CD4-positive, CD25-positive, alpha-beta regulatory T cell (primary cell): Measurements from ENCODE around the gene FGF5. TPM values are rescaled to one million over a fixed set of nuclear protein-coding genes. Genes with fewer than 3 reads are reported as not detected.

Source experiments
- ATAC-seq, 2 donors: fragments of 150-1000 bp; cut with Tn5 transposase; one replicate each; pipeline ENCODE4 v1.10.0; 2021; ENCODE audit warnings: low read depth in 2 of 2, moderate number of reproducible peaks in 2 of 2, moderate library complexity in 1 of 2
- DNase-seq, 3 donors: peaks; one replicate each; pipeline versions ENCODE4 v3.0.0 to v3.0.0-alpha.2; 2012 to 2022; ENCODE audit warnings: mixed read lengths in 1 of 3
- H3K27ac ChIP-seq: one replicate; pipeline ENCODE4 v1.7.0; 2013; ENCODE audit warnings: mild to moderate bottlenecking, low read length; ENCODE audit not compliant: insufficient read depth, poor library complexity, severe bottlenecking
- H3K27me3 ChIP-seq: one replicate; pipeline ENCODE4 v1.7.0; 2013; ENCODE audit warnings: low read length; ENCODE audit not compliant: control insufficient read depth, insufficient read depth
- H3K36me3 ChIP-seq: one replicate; pipeline ENCODE4 v1.7.0; 2013; ENCODE audit warnings: mild to moderate bottlenecking, low read length, moderate library complexity; ENCODE audit not compliant: control insufficient read depth, insufficient read depth
- H3K4me1 ChIP-seq: 2 replicates; pipeline ENCODE4 v1.7.0; 2013; ENCODE audit warnings: mild to moderate bottlenecking, low read length; ENCODE audit not compliant: insufficient read depth, control insufficient read depth, poor library complexity, severe bottlenecking
- H3K4me3 ChIP-seq: one replicate; pipeline ENCODE4 v1.7.0; 2013; ENCODE audit warnings: low read depth, mild to moderate bottlenecking, low read length, moderate library complexity
- H3K9me3 ChIP-seq, 2 experiments: 1 replicate in 1 of 2; 2 replicates in 1 of 2; pipeline ENCODE4 v1.7.0; 2013; ENCODE audit warnings: low read length in 2 of 2, mild to moderate bottlenecking in 1 of 2, moderate library complexity in 1 of 2; ENCODE audit not compliant: control insufficient read depth in 2 of 2
- H3K27ac Mint-ChIP-seq, 3 donors: one replicate each; pipeline ENCODE4 v1.8.0; 2020 to 2022; ENCODE audit warnings: mild to moderate bottlenecking in 3 of 3, mixed read lengths in 3 of 3, moderate library complexity in 2 of 3
- H3K27me3 Mint-ChIP-seq: one replicate; pipeline ENCODE4 v1.8.0; 2022; ENCODE audit warnings: mild to moderate bottlenecking, mixed read lengths
- H3K36me3 Mint-ChIP-seq: one replicate; pipeline ENCODE4 v1.8.0; 2020; ENCODE audit warnings: mixed read lengths
- H3K4me1 Mint-ChIP-seq, 4 donors: one replicate each; pipeline ENCODE4 v1.8.0; 2020 to 2022; ENCODE audit warnings: mixed read lengths in 4 of 4, mild to moderate bottlenecking in 1 of 4
- H3K4me3 Mint-ChIP-seq, 4 donors: one replicate each; pipeline ENCODE4 v1.8.0; 2020 to 2022; ENCODE audit warnings: mild to moderate bottlenecking in 4 of 4, mixed read lengths in 4 of 4, moderate library complexity in 3 of 4
- H3K9me3 Mint-ChIP-seq, 7 donors: one replicate each; pipeline ENCODE4 v1.8.0; 2020 to 2022; ENCODE audit warnings: mixed read lengths in 7 of 7, mild to moderate bottlenecking in 3 of 7, moderate library complexity in 2 of 7
- polyA plus RNA-seq, 4 donors: library from polyadenylated mRNA; unstranded; fragments of 300-500 nt; fragmentation: Illumina TruSeq; gene quantifications; one replicate each; pipeline ENCODE4 v1.2.3, GENCODE V29; 2021
- total RNA-seq: library from RNA; stranded (reverse); gene quantifications from one replicate; pipeline ENCODE4 v1.2.3, GENCODE V29; 2022

The FGF5 gene
- total and polyA plus RNA-seq, 5 donors from 2014 or later, result not detected

GRCh38 chr4:80301884-80302283 is 35.4 kb downstream of the FGF5 start:
- Histone ChIP-seq H3K4me3 (no peak overlapping the region), H3K9me3 (peaks cover 0 to 2% of the 10 kb centered on the region in 2 experiments), H3K36me3 (no peaks in the 10 kb centered on the region), H3K27me3 (no peaks in the 10 kb centered on the region), H3K27ac (no peak overlapping the region), H3K4me1 (no peaks in the 10 kb centered on the region)
- Mint-ChIP-seq H3K9me3 (peaks cover 0 to 2% (median 0%) of the 10 kb centered on the region in 7 donors), H3K4me3 (no peak overlapping the region), H3K27ac (no peak overlapping the region), H3K36me3 (no peaks in the 10 kb centered on the region), H3K27me3 (peaks cover 22% of the 10 kb centered on the region), H3K4me1 (no peaks in the 10 kb centered on the region)
- no peak for DNase-seq
- ATAC-seq, result no peak

GRCh38 chr4:80302616-80303223 is 36.3 kb downstream of the FGF5 start:
- Mint-ChIP-seq H3K4me1 (no peaks in the 10 kb centered on the region), H3K36me3 (no peaks in the 10 kb centered on the region), H3K9me3 (peaks cover 0 to 2% (median 0%) of the 10 kb centered on the region in 7 donors), H3K27ac (no peak overlapping the region), H3K27me3 (peaks cover 20% of the 10 kb centered on the region), H3K4me3 (no peak overlapping the region)
- ATAC-seq (no peak), DNase-seq (no peak)
- Histone ChIP-seq H3K27ac (no peak overlapping the region), H3K27me3 (no peaks in the 10 kb centered on the region), H3K9me3 (peaks cover 0 to 2% of the 10 kb centered on the region in 2 experiments), H3K4me3 (no peak overlapping the region), H3K36me3 (no peaks in the 10 kb centered on the region), H3K4me1 (no peaks in the 10 kb centered on the region)

- no peaks in the 10 kb centered on the region for H3K36me3 Mint-ChIP-seq
- no peak overlapping the region for H3K27ac Mint-ChIP-seq
- Histone ChIP-seq H3K27ac (no peak overlapping the region), H3K9me3 (peaks cover 0 to 2% of the 10 kb centered on the region in 2 experiments), H3K4me1 (no peaks in the 10 kb centered on the region), H3K27me3 (peaks cover 3% of the 10 kb centered on the region), H3K4me3 (no peak overlapping the region), H3K36me3 (no peaks in the 10 kb centered on the region)
- no peaks in the 10 kb centered on the region for H3K4me1 Mint-ChIP-seq
- no peak for DNase-seq
- peaks cover 0 to 2% (median 0%) of the 10 kb centered on the region in 7 donors for H3K9me3 Mint-ChIP-seq
- ATAC-seq, result no peak
- H3K27me3 Mint-ChIP-seq, result peaks cover 25% of the 10 kb centered on the region
- no peak overlapping the region for H3K4me3 Mint-ChIP-seq
Measured at GRCh38 chr4:80305466-80305865, 39.0 kb downstream of the FGF5 start.

- Mint-ChIP-seq H3K36me3 (no peaks in the 10 kb centered on the region), H3K4me1 (no peaks in the 10 kb centered on the region), H3K27me3 (peaks cover 22% of the 10 kb centered on the region), H3K4me3 (no peak overlapping the region), H3K27ac (no peak overlapping the region), H3K9me3 (peaks cover 0 to 2% (median 0%) of the 10 kb centered on the region in 7 donors)
- Histone ChIP-seq H3K4me1 (no peaks in the 10 kb centered on the region), H3K4me3 (no peak overlapping the region), H3K36me3 (no peaks in the 10 kb centered on the region), H3K27me3 (peaks cover 3% of the 10 kb centered on the region), H3K27ac (no peak overlapping the region), H3K9me3 (peaks cover 0 to 2% of the 10 kb centered on the region in 2 experiments)
- DNase-seq, result no peak
- ATAC-seq, result no peak
Measured at GRCh38 chr4:80306260-80306659, 39.8 kb downstream of the FGF5 start.

- Histone ChIP-seq H3K27me3 (peaks cover 3% of the 10 kb centered on the region), H3K4me3 (no peak overlapping the region), H3K27ac (no peak overlapping the region), H3K9me3 (no peaks in the 10 kb centered on the region), H3K36me3 (no peaks in the 10 kb centered on the region), H3K4me1 (no peaks in the 10 kb centered on the region)
- no peaks in the 10 kb centered on the region for H3K36me3 Mint-ChIP-seq
- no peaks in the 10 kb centered on the region for H3K9me3 Mint-ChIP-seq
- H3K27ac Mint-ChIP-seq, result no peak overlapping the region
- DNase-seq (no peak), ATAC-seq (no peak)
- no peak overlapping the region for H3K4me3 Mint-ChIP-seq
- H3K27me3 Mint-ChIP-seq, result peaks cover 22% of the 10 kb centered on the region
- no peaks in the 10 kb centered on the region for H3K4me1 Mint-ChIP-seq
Measured at GRCh38 chr4:80307183-80307735, 40.8 kb downstream of the FGF5 start.

- DNase-seq (no peak), ATAC-seq (no peak)
- H3K27me3 Mint-ChIP-seq, result peaks cover 22% of the 10 kb centered on the region
Measured at GRCh38 chr4:80307774-80308465, 41.5 kb downstream of the FGF5 start.

GRCh38 chr4:80308466-80308822 is 42.0 kb downstream of the FGF5 start:
- Histone ChIP-seq H3K36me3 (no peaks in the 10 kb centered on the region), H3K4me3 (no peak overlapping the region), H3K27ac (no peak overlapping the region), H3K9me3 (no peaks in the 10 kb centered on the region), H3K27me3 (peaks cover 3% of the 10 kb centered on the region), H3K4me1 (no peaks in the 10 kb centered on the region)
- Mint-ChIP-seq H3K9me3 (no peaks in the 10 kb centered on the region), H3K27ac (no peak overlapping the region), H3K4me1 (no peaks in the 10 kb centered on the region), H3K27me3 (peaks cover 22% of the 10 kb centered on the region), H3K4me3 (no peak overlapping the region), H3K36me3 (no peaks in the 10 kb centered on the region)
- no peak for ATAC-seq
- no peak for DNase-seq

More at GRCh38 chr4:80307774-80308465, 41.5 kb downstream of the FGF5 start:
- Histone ChIP-seq H3K4me3 (no peak overlapping the region), H3K4me1 (no peaks in the 10 kb centered on the region), H3K27ac (no peak overlapping the region), H3K9me3 (no peaks in the 10 kb centered on the region), H3K27me3 (peaks cover 3% of the 10 kb centered on the region), H3K36me3 (no peaks in the 10 kb centered on the region)
- no peaks in the 10 kb centered on the region for H3K4me1 Mint-ChIP-seq
- no peak overlapping the region for H3K4me3 Mint-ChIP-seq
- H3K9me3 Mint-ChIP-seq, result no peaks in the 10 kb centered on the region
- no peak overlapping the region for H3K27ac Mint-ChIP-seq
- no peaks in the 10 kb centered on the region for H3K36me3 Mint-ChIP-seq
